Endothelial cell of umbilical vein (primary cell): ENCODE data around the gene KLHL41. TPM values are rescaled to one million over a fixed set of nuclear protein-coding genes. Genes with fewer than 3 reads are reported as not detected.
"Not testable (repeated sequence)": the region's sequence is repeated elsewhere in the genome, so short reads cannot be mapped to it uniquely, and the experiment has no call there.

Source experiments
- BruUV-seq: library from RNA; stranded (reverse); fragments of 400-500 nt; replicated peaks from 2 replicates; lab custom pipeline; 2021; lab: Mats Ljungman, UMichigan
- CTCF ChIA-PET: fragments of 300-600, 350-600 bp; sonication (Branson Sonifier 250); formaldehyde crosslinking; loops from one replicate; lab custom pipeline; 2021; ENCODE audit warnings: antibody characterized with exemption, inconsistent platforms; lab: Charles Lee
- POLR2A ChIA-PET: fragments of 300-600, 350-600 bp; sonication (Branson Sonifier 250); formaldehyde crosslinking; loops from one replicate; lab custom pipeline; 2021; ENCODE audit warnings: antibody characterized with exemption, inconsistent platforms; lab: Charles Lee
- DNase-seq: peaks from one replicate; pipeline ENCODE4 v3.0.0-alpha.2; 2011; ENCODE audit warnings: low read depth, low spot score
- FAIRE-seq: peaks from 2 replicates; lab custom pipeline; 2011; peaks lifted over from hg19 to GRCh38; lab: Jason Lieb, UNC
- H2AFZ ChIP-seq: 2 replicates; pipeline ENCODE4 v1.6.0; 2012; ENCODE audit warnings: low read depth, low read length, control low read depth, inconsistent platforms
- H3K27ac ChIP-seq: 2 replicates; pipeline ENCODE4 v1.5.1; 2011; ENCODE audit warnings: low read depth, mild to moderate bottlenecking, control low read depth, low read length, moderate library complexity; ENCODE audit not compliant: insufficient read depth
- H3K27me3 ChIP-seq, 2 experiments: 2 replicates each; pipeline versions ENCODE4 v1.6.0 to v1.6.1; 2011; ENCODE audit warnings: low read length in 2 of 2, mixed read lengths in 1 of 2; ENCODE audit not compliant: control insufficient read depth in 2 of 2, insufficient read depth in 2 of 2
- H3K36me3 ChIP-seq, 2 experiments: 2 replicates in 1 of 2; 3 replicates in 1 of 2; pipeline ENCODE4 v1.5.1; 2011; ENCODE audit warnings: low read length in 2 of 2, mild to moderate bottlenecking in 1 of 2, moderate library complexity in 1 of 2; ENCODE audit not compliant: control insufficient read depth in 2 of 2, insufficient read depth in 2 of 2; ENCODE audit errors: extremely low read depth in 1 of 2
- H3K4me1 ChIP-seq: 3 replicates; pipeline ENCODE4 v1.5.1; 2011; ENCODE audit warnings: mild to moderate bottlenecking, low read length; ENCODE audit not compliant: control insufficient read depth, insufficient read depth; ENCODE audit errors: extremely low read depth
- H3K4me2 ChIP-seq: 2 replicates; pipeline ENCODE4 v1.6.1; 2011; ENCODE audit warnings: low read length, control low read depth, mixed read lengths; ENCODE audit not compliant: insufficient read depth
- H3K4me3 ChIP-seq, 3 experiments: fragments of 200-600 bp in 1 of 3; sonication (generic), shearing (Covaris generic) in 1 of 3; replicated peaks in 1 of 3; 2 replicates each; pipeline ENCODE4 v1.5.1; 2011 to 2016; ENCODE audit warnings: control low read depth in 3 of 3, low read length in 3 of 3, mild to moderate bottlenecking in 2 of 3, inconsistent platforms in 1 of 3, low read depth in 1 of 3, moderate library complexity in 1 of 3; ENCODE audit not compliant: insufficient read depth in 1 of 3
- H3K79me2 ChIP-seq: 2 replicates; pipeline ENCODE4 v1.6.0; 2012; ENCODE audit warnings: low read length, inconsistent platforms; ENCODE audit not compliant: control insufficient read depth, insufficient read depth
- H3K9ac ChIP-seq: replicated peaks from 2 replicates; pipeline ENCODE3; 2011; ENCODE audit warnings: low read length, control low read depth; ENCODE audit not compliant: insufficient read depth; ENCODE audit errors: extremely low read depth
- H3K9me1 ChIP-seq: replicated peaks from 3 replicates; pipeline ENCODE4 v1.6.0; 2011; ENCODE audit warnings: mild to moderate bottlenecking, low read length; ENCODE audit not compliant: control insufficient read depth, insufficient read depth; ENCODE audit errors: extremely low read depth
- H3K9me3 ChIP-seq: replicated peaks from 2 replicates; pipeline ENCODE4 v1.5.1; 2012; ENCODE audit warnings: low read length, inconsistent platforms; ENCODE audit not compliant: control insufficient read depth, insufficient read depth
- H4K20me1 ChIP-seq: replicated peaks from 2 replicates; pipeline ENCODE3; 2011; ENCODE audit warnings: mild to moderate bottlenecking, low read length; ENCODE audit not compliant: control insufficient read depth, insufficient read depth; ENCODE audit errors: extremely low read depth
- CTCF ChIP-seq, 2 donors: IDR thresholded peaks; 1 replicate in 1 of 2; 2 replicates in 1 of 2; pipeline ENCODE4 v1.5.1; 2011; ENCODE audit warnings: low read length in 2 of 2, mild to moderate bottlenecking in 2 of 2, moderate library complexity in 2 of 2, control low read depth in 1 of 2, inconsistent platforms in 1 of 2, low read depth in 1 of 2; ENCODE audit not compliant: insufficient read depth in 1 of 2; ENCODE audit errors: extremely low read depth in 1 of 2
- EZH2 ChIP-seq: IDR thresholded peaks from 2 replicates; pipeline ENCODE4 v1.6.1; 2012; ENCODE audit warnings: borderline replicate concordance, low read depth, mild to moderate bottlenecking, moderate library complexity, low read length, inconsistent platforms; ENCODE audit not compliant: severe bottlenecking
- FOS ChIP-seq: IDR thresholded peaks from 2 replicates; pipeline ENCODE4 v1.6.1; 2011; ENCODE audit warnings: mild to moderate bottlenecking, low read length, moderate library complexity, borderline replicate concordance; ENCODE audit not compliant: insufficient read depth
- GATA2 ChIP-seq: IDR thresholded peaks from 2 replicates; pipeline ENCODE4 v1.7.0; 2011; ENCODE audit warnings: low read depth, mild to moderate bottlenecking, moderate library complexity, mixed read lengths, low read length; ENCODE audit not compliant: insufficient read length, insufficient read depth
- JUN ChIP-seq: IDR thresholded peaks from 2 replicates; pipeline ENCODE4 v1.6.1; 2011; ENCODE audit warnings: borderline replicate concordance, low read depth; ENCODE audit not compliant: insufficient read length, insufficient read depth
- MAX ChIP-seq: IDR thresholded peaks from 2 replicates; pipeline ENCODE4 v1.6.1; 2011; ENCODE audit not compliant: insufficient read depth, insufficient read length
- MYC ChIP-seq: IDR thresholded peaks from one replicate; pipeline ENCODE4 v1.6.1; 2011; ENCODE audit warnings: mild to moderate bottlenecking, low read depth, low read length
- POLR2A ChIP-seq: IDR thresholded peaks from 2 replicates; pipeline ENCODE4 v1.6.1; 2012; ENCODE audit warnings: low read depth, mild to moderate bottlenecking, control low read depth, low read length
- POLR2AphosphoS5 ChIP-seq: IDR thresholded peaks from 2 replicates; pipeline ENCODE4 v1.6.1; 2012; ENCODE audit warnings: low read depth, mild to moderate bottlenecking, control low read depth, low read length, moderate library complexity; ENCODE audit not compliant: insufficient read depth
- dilution Hi-C: fragments of 300-500 bp; cut with MboI; formaldehyde crosslinking; loops from one replicate; pipeline ENCODE4 v1.15.0; 2019; ENCODE audit warnings: low sequenced_read_pairs; ENCODE audit not compliant: extremely low pct_ligation_motif_present
- intact Hi-C: fragments of 100-400 bp; cut with micrococcal nuclease; formaldehyde crosslinking; loops from one replicate; pipeline ENCODE4 v1.10.0; 2022
- polyA plus RNA-seq, 4 experiments: library from polyadenylated mRNA; depleted of rRNA in 3 of 4; stranded (reverse) in 3 of 4; unstranded in 1 of 4; fragments of >200 nt; gene quantifications; 2 replicates each; pipeline versions ENCODE4 v1.2.1 to v1.2.3, GENCODE V29; 2011 to 2012; ENCODE audit warnings: missing spikeins in 1 of 4
- total RNA-seq: library from RNA; stranded (reverse); gene quantifications from 2 replicates; pipeline ENCODE4 v1.2.3, GENCODE V29; 2021

The KLHL41 gene
- total and polyA plus RNA-seq, 2 donors (not counting 3 experiments of a cell fraction or from before 2014, with no cell fraction given) = 0.08 to 0.73 TPM

- dilution Hi-C loops, H3K27ac ChIP-seq, H3K9me3 ChIP-seq, H3K4me3 ChIP-seq, H4K20me1 ChIP-seq, DNase-seq, BruUV-seq, H3K27me3 ChIP-seq, intact Hi-C loops, H3K79me2 ChIP-seq, H3K9me1 ChIP-seq, FAIRE-seq, H3K4me1 ChIP-seq, H3K9ac ChIP-seq, H3K36me3 ChIP-seq, POLR2A ChIA-PET, H2AFZ ChIP-seq, H3K4me2 ChIP-seq: not testable (repeated sequence)
- CTCF ChIA-PET = interaction anchor here (0.8 to 1.0 kb wide), 2 partner anchors 11 to 74 kb away, joined by 3 read pairs; no protein-coding TSS in a partner anchor
These were observed 52.6 kb downstream of the KLHL41 start for GRCh38 chr2:169562084-169562483.

- CTCF ChIA-PET = interaction anchor here (0.8 to 1.0 kb wide), 2 partner anchors 10 to 74 kb away, joined by 3 read pairs; no protein-coding TSS in a partner anchor
- no peak for FAIRE-seq
- no TSS peak for BruUV-seq
These were observed 53.0 kb downstream of the KLHL41 start for GRCh38 chr2:169562519-169562918.

More at GRCh38 chr2:169562519-169562918, 53.0 kb downstream of the KLHL41 start:
- Histone ChIP-seq H3K4me1 (no peaks in the 10 kb centered on the region), H2AFZ (no peak overlapping the region), H3K9me3 (no peaks in the 10 kb centered on the region), H3K4me3 (no peak overlapping the region), H4K20me1 (no peaks in the 10 kb centered on the region), H3K27me3 (no peaks in the 10 kb centered on the region), H3K27ac (no peak overlapping the region), H3K4me2 (no peak overlapping the region), H3K9me1 (no peaks in the 10 kb centered on the region), H3K36me3 (no peaks in the 10 kb centered on the region), H3K79me2 (no peaks in the 10 kb centered on the region), H3K9ac (no peak overlapping the region)
- POLR2A ChIA-PET = no interaction called here
- TF ChIP-seq CTCF (IDR thresholded peaks at IDR 0.05; ENCODE audit: extremely low read depth in 1 of 2, insufficient read depth in 1 of 2, low read depth in 1 of 2, low read length in 2 of 2) (no peak), MAX (no peak), MYC (no peak), POLR2AphosphoS5 (no peak), POLR2A (no peak), GATA2 (no peak), JUN (no peak), EZH2 (no peak), FOS (no peak)
- dilution Hi-C loops = no loop called here
- intact Hi-C loops = no loop called here
- DNase-seq = no peak
